Non-pigmented ciliary epithelial cell (primary cell): Measurements from ENCODE around the gene ME1.

Experiments used
- DNase-seq: peaks from one replicate; pipeline ENCODE4 v3.0.0-alpha.2; 2010; ENCODE audit warnings: low read depth

The ME1 gene

DNA sequence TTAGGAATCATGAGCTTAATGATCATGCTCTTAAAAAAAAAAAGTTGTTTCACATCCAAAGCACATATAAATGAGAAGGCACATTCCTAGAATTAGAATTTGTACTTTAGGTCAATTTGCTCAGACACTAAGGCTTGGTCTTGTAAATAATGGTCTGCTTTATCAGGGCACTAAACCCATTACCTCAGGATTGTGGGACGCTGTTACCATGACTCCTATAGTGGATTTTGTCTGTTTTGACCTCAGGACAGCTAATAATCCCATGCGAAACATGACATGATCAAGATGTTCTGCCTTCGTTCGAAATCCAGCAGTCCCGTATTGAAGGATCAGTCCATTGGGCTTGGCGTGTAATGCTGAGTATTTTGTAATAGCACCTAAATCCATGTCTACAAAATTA is 240.2 kb downstream of the ME1 start:
- DNase-seq: no peak

DNA sequence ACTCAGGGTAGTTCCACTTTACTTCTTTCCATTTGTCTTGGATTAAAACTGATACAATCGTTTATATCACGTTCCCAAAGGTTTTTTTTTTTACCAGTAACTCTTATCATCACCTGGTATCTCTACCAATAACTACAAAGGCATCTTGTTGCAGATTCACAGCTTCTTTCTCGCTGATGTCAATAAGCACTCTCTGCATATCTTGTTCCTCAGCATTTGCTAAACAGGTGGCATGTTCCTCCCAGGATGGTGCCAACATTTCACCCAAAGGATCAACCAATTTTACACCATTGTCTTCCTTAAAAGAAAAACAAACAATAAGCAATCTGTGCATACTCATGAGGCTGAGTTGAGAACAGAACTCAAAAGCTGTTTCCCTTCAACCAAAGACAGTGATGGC is 242.3 kb downstream of the ME1 start:
- no peak for DNase-seq

DNA sequence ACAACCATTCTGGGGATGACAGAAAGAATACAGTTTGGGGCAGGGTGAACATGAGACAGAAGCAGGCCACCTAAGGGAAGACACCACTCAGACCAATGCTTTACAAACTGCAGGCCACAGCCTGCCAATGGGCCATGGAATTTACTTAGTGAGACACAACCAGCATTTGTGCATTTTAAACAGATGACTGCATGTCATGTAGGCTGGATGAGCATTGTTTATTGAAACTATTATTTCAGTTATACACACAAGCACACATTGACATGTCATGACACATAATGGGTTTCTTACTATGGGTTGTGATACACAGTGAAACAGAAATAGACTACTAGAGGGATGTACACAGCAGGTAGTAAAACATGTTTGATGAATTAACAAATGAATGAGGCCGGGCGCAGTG is 245.8 kb downstream of the ME1 start:
- no peak for DNase-seq

DNA sequence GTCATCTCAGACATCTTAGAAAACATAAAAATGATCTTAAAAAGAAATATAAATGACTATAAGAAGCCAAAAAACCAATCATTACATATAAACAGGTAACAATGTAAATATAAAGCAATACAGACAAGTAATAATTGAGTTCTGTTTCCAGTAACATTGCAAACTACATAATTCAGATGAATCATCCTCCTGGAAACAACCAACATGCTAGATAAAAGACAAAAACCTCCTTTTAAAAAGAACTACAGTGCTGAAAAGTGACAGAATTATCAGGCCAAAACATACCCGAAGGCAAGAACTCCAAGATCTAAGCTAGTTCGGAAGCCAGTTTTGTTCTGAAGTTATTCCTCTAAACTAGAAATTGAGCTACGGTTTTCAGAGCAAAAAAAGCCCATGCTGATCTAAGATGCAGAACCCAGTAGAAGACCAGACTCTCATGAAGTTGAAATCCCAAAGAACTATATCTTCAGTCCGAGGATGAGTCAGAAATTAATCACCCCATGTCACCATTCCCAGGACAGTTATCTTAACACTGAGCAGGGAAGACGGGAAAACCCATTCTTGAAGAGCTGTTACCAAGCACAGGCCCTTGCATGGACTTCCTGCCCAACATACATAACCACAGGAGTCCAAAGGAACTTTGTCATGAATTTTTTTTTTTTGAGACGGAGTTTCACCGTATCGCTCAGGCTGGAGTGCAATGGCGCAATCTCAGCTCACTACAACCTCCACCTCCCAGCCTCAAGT is 247.6 kb downstream of the ME1 start:
- peak; percentile 92 for DNase-seq

DNA sequence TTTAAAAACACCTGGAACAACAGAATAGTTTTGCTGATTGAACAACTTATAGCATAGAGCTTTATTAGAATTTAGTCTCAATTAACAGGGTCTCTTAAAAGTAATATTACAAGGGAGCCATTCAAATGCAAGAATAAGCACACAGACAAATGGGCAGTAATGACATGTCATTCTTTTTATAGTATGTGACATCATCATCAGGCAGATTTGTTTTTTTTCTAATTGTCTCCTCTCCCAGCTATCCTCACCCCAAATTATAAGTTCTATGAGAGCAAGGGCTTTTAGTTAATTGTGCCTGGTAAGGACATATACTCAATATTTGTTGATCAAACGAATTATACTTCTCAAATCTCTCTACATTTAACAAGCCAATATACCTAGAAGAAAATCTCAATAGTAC is 248.7 kb downstream of the ME1 start:
- DNase-seq: no peak

DNA sequence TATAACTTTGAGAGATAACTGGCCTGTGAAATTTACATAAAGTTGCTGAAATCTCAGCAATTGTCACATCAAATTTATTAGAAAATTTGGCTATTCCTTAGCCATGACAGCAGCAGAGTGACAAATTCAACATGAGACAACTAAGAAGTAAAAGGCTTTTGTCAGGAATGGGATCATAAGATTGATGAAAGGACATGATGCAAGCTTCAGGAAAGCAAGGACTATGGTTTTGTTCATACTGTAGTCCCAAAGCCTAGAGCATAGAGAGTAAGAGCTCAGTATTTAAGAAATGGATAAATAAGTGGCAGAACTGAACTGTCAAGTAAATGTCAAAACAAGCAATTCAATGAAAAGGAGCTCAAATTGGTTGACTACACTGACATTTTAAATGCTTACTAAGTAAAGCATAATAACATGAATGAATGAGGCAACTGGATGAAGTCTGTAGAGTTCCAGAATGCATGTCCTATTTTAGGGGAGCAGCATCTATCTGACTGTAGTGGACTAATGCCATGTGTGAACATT is 250.4 kb downstream of the ME1 start:
- no peak for DNase-seq

DNA sequence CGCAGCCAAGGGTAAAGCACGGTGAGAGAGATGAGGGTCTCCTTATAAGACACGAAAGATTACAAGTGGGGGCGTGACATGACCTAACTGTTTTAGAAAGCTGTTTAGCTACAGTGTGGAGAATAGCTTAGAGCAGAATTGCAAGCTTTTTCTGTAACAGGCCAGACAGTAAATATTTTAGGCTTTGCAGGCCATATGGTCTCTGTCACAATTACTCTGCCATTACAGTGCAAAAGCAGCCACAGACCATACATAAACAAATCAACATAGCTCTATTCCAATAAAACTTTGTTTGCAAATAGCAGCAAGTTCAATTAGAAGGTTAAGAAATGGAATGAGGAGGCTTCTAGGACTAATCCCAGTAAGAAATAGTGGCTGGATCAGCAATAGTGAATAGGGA is 254.6 kb downstream of the ME1 start:
- no peak for DNase-seq

DNA sequence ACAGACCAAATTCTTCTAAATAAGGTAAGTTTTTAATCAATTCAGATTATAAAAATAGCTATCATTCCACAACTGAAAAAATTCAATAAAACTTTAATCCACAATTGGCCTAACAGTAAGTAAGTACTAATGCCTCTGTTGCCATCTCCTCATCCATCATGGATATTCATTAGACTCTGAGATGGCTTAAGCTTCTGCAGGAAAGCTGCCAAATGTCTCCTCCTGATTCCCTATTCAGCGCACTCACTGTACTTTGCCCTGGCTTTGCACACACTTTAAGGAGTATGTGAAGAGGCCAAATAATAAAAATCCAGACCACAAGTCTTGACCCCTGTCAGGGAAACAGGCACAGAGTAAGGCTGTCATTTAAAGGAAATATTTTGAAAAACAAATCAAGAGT is 261.3 kb downstream of the ME1 start:
- no peak for DNase-seq

DNA sequence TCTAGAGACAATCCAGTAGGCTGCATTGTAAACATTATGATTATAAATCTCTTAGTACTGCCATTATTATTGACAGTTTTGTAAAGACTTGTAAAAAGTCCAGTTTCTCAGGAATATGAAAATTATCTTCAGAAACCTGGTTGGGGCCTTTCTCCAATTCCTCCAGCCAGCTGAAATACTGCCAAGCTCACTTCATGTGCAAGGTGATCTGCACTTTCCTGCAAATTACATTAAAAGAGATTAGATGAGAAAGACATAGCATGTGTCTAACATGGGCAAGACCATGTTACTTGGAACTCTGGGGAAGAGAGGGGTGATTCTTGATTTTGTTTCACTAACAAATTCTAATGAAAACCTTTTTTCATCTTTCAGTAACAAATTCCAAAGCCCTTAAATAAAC is 261.7 kb downstream of the ME1 start:
- no peak for DNase-seq

DNA sequence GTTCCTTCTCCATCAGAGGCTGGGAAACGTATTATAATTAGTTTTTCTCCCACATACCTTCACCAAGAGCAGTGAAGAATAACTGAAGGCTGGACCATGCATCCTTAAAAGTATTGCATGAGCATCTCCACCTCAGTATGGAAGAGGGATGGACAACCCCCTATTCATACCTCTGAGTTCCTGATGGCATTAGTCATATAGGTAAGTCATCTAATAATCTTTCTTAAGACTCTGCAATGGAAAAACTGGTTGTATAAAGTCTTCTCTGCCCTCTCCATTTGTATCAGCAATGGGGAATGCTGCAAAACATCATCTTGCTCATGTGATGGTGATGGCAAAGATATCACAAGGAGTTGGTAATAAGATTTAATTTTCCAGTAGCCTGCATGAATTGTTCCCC is 262.3 kb downstream of the ME1 start:
- no peak for DNase-seq

DNA sequence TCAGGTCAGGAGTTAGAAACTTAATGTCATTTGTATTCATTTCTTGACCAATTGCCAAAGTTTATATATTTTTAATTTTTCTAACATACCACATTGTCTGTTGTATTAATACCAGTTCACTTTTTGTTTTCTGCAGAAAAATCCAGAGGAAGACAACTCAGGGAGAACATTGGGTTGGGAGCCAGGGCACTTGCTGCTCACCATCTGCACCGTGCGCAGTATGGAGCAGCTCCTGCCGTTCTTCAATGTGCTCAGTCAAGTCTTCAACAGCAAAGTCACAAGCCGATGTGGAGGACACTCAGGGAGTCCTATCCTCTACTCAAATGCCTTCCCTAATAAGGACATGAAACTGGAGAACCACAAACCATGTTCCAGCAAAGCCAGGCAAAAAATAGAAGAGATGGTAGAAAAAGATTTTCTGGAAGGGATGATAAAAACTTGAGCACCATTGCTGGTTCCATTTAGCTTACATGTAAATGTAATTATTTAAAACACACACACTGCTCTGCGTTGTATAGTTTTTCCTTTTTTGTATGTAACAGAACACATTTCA is 263.0 kb downstream of the ME1 start:
- no peak for DNase-seq
